ENCODE data around the gene CD40.

DNA sequence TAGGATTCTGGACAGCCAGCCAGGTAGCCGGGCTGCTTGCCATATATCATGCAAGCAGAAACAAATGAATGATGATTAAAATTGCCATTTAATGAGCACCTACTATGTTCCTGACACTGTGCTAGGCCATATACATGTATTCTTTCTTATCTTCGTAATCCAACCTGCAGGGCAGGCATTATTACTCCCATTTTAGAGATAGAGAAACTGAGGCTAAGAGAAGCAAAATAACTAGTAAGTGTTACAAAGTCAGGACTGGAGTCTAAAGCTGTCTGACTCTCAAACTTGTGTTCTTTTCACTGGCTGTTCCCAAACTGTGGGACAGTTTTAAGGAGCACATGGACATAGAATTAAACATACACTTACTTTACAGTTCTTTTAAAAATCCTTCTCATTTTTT is 2.0 kb downstream of the CD40 start:
- TF ChIP-seq, protein P1, sequence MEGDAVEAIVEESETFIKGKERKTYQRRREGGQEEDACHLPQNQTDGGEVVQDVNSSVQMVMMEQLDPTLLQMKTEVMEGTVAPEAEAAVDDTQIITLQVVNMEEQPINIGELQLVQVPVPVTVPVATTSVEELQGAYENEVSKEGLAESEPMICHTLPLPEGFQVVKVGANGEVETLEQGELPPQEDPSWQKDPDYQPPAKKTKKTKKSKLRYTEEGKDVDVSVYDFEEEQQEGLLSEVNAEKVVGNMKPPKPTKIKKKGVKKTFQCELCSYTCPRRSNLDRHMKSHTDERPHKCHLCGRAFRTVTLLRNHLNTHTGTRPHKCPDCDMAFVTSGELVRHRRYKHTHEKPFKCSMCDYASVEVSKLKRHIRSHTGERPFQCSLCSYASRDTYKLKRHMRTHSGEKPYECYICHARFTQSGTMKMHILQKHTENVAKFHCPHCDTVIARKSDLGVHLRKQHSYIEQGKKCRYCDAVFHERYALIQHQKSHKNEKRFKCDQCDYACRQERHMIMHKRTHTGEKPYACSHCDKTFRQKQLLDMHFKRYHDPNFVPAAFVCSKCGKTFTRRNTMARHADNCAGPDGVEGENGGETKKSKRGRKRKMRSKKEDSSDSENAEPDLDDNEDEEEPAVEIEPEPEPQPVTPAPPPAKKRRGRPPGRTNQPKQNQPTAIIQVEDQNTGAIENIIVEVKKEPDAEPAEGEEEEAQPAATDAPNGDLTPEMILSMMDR (conservative IDR thresholded peaks at IDR 0.05; ENCODE audit: low read length), result no peak
- TF ChIP-seq EZH2phosphoT487 (IDR thresholded peaks at IDR 0.05; ENCODE audit: borderline replicate concordance, low read depth, low read length), result no peak
